GM18520 (cell line): ENCODE results near the gene DHRS13.
"Not testable (repeated sequence)": the region's sequence is repeated elsewhere in the genome, so short reads cannot be mapped to it uniquely, and the experiment has no call there.

Experiments used
- ATAC-seq: cut with Tn5 transposase; IDR thresholded peaks from one replicate; pipeline ENCODE4 v1.9.1; 2021; ENCODE audit not compliant: unreplicated experiment

The DHRS13 gene

GRCh38 chr17:28904800-28905199 is 1.9 kb upstream of the DHRS13 start:
- no peak for ATAC-seq

DNA sequence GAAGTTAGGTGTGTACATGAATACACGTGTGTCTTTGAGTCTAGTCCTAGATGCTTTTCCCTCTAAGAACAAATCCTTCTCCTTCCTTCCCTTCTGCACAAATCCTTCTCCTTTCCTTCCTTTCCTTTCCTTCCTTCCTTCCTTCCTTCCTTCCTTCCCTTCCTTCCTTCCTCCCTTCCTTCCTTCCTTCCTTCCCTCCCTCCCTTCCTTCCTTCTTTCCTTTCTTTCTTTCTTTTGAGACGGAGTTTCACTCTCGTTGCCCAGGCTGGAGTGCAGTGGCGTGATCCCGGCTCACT is 615 bp upstream of the DHRS13 start:
- ATAC-seq, result not testable (repeated sequence)

GRCh38 chr17:28901866-28902818 is 737 bp downstream of the DHRS13 start:
- ATAC-seq, result no peak

GRCh38 chr17:28900986-28901726 is 1.7 kb downstream of the DHRS13 start:
- no peak for ATAC-seq

- ATAC-seq, result no peak
Measured at GRCh38 chr17:28899212-28899815, 3.6 kb downstream of the DHRS13 start.

DNA sequence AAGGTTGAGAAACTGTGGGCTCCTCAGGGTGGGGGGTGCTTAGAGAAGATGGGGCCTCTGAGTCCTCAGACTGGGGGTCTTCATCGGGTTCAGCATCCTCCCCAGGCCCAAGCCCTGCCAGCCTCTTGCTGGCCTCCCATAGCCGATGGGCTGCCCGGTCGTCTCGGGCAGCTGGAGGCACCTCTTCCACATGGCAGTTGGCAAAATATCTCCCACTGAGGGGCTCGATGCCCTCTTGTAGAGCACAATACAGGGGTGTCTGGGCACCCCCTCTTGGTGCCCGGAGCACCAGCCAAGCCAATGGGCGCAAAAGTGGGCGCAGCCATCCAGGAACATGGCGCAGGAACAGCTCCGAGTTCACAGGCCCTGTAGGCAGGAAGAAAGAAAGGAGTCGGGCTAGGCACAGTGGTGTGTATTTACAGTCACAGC is 4.3 kb downstream of the DHRS13 start:
- no peak for ATAC-seq

DNA sequence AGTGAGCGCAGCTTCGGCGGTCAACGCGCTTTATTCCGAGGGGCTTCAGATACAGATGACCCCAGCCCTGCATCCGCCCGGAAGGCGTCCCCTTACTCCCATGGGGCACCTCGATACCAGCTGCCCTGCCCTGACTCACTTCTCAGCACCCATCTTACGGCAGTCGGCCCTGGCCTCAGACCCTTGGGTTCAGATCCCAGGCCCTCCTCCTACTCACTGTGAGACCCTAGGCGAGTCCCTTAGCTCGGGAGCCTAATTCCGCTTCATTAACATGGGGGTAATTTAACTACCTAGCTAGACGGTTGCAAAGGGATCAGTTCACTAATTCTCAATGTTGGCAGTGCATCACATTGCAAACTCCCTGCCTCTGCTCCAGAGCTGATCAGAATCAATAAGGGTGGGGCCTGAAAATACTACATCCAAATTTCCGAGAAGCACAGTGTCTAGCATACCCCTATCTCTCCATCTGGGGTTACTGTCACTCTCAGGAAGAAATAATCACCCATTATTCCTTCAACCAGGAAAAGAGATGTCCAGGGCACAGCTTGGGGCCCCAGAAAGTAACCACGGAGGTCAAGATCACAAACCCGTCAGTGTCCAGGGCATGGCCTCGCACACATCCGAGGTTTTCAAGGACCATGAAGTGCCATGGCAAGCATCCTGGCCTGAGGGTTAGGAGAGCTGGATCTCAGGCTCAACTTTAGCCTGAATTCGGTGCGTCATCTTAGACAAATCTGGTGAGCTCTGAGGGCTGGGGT is 4.9 kb downstream of the DHRS13 start:
- ATAC-seq, result no peak

DNA sequence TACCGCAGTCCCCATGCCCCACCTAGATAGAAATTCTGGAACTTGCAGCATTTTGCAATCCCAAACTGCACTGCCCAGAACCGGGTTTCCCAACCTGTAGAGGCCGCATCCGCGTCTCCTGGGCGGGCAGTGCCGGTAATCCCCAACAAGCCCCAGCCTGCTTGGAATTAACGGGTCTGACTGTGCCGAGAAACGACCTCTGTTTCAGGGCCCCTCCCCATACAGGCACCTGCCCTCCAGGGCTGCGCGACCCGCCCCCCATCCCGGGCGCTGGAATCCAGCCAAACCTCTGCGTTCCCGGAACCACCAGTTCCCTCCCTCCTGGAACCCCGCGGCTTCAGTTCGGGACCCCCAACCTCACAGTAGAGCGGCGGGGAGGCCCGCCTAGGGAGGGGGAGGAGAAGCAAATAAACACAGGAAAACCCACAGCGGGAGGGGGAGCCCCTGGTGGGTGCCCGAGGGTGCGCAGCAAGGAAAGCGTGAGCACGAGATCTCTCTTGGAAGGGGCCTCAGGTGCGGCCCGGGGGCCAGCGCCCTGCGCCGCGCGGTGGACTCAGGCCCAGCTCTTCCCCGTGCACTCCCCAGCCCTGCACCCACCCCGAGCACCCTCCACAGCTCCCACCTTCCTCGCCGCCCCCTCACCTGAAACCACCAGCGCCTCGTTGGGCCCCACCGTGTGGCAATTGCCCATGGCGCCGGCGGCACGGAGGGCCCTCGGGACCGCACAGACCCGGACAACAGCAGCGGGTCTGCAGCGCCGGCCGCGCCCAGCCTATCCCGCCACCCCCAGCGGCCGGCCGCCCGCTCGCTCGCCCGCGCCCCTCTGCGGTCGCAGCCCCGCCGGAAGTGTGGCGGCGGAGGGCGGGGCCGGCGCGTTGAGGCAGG is 5.8 kb downstream of the DHRS13 start, which contains the start of gene FLOT2:
Gene FLOT2 (minus strand): TSS at position 850 of the 885 bp plus-strand sequence. CDS start 159 bp downstream, at position 691.
- no peak for ATAC-seq

DNA sequence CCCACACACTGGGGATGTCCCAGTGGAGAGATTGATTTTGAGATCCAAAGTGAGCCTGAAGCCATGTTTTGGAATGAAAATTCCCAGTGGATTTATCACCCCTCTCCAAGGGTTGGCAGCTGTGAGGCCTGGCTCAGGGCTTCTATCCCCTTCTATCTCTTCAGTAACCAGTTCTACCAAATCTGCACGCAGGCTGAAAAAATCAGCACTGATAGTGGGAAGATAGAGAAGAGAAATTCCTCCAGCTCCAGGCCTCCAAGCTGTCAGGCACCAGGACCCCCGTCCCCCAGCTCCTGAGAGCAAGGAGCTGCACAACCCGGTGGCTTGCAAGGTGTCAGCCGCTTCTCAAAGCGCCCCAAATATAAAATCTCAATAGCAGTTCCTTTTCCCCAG is 6.4 kb downstream of the DHRS13 start:
- no peak for ATAC-seq

GRCh38 chr17:28895794-28896447 is 7.0 kb downstream of the DHRS13 start:
- no peak for ATAC-seq

GRCh38 chr17:28893248-28894183 is 9.4 kb downstream of the DHRS13 start:
- ATAC-seq, result not testable (repeated sequence)

- ATAC-seq, result no peak
Measured at GRCh38 chr17:28892024-28892423, 10.9 kb downstream of the DHRS13 start.

- ATAC-seq, result no peak
Measured at GRCh38 chr17:28891201-28891600, 11.7 kb downstream of the DHRS13 start.

- no peak for ATAC-seq
Measured at GRCh38 chr17:28889996-28890395, 12.9 kb downstream of the DHRS13 start.

- ATAC-seq, result no peak
Measured at GRCh38 chr17:28888832-28889231, 14.0 kb downstream of the DHRS13 start.

- ATAC-seq, result no peak
Measured at GRCh38 chr17:28887871-28888471, 14.9 kb downstream of the DHRS13 start.

- no peak for ATAC-seq
Measured at GRCh38 chr17:28885951-28886350, 16.9 kb downstream of the DHRS13 start.

DNA sequence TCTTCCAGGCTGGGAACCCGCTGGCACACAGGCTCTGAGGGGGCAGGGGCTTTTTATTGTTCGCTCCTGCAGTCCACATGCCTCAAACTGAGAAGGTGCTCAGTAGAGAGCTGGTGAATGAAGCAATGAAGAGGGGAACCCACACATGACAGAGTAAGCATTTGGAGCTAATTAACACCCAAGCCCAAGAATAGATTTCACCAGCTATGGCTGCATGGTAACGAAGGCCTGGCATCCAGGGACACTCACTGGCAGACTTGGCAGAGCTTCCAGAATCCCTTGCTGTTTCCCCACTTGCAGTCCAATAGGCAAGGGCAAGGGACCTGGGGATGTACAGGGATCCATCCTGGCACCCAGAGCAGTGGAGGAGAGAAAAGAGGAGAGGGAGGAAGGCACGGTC is 17.5 kb downstream of the DHRS13 start:
- no peak for ATAC-seq
